Fibroblast of villous mesenchyme (primary cell): ENCODE results near the gene ZFYVE1. TPM values are rescaled to one million over a fixed set of nuclear protein-coding genes. Genes with fewer than 3 reads are reported as not detected.
A peak's percentile ranks its signal among the peaks of the same experiment; 100 is the strongest.

ENCODE experiments used
- DNase-seq: peaks from one replicate; pipeline ENCODE4 v3.0.0-alpha.2; 2010; ENCODE audit warnings: low read depth
- H3K4me3 ChIP-seq: 2 replicates; pipeline ENCODE4 v1.5.1; 2011; ENCODE audit warnings: low read depth, mild to moderate bottlenecking, low read length
- CTCF ChIP-seq: IDR thresholded peaks from 2 replicates; pipeline ENCODE4 v1.5.1; 2012; ENCODE audit warnings: low read depth, mild to moderate bottlenecking, low read length; ENCODE audit not compliant: insufficient read depth
- total RNA-seq: library from RNA; depleted of rRNA; stranded (reverse); fragments of >200 nt; gene quantifications from 2 replicates; pipeline ENCODE4 v1.2.3, GENCODE V29; 2012

ZFYVE1 gene
- total RNA-seq, 1 donor, result 21.6 TPM

- no peak for DNase-seq
- TF ChIP-seq CTCF, result no peak
- no peak overlapping the region for H3K4me3 ChIP-seq
Measured at GRCh38 chr14:72982146-72982708, 44.7 kb downstream of the ZFYVE1 start.

- no peak for TF ChIP-seq CTCF
- no peak for DNase-seq
- H3K4me3 ChIP-seq, result no peak overlapping the region
Measured at GRCh38 chr14:72980863-72981262, 46.0 kb downstream of the ZFYVE1 start.

- DNase-seq, result no peak
- no peak for TF ChIP-seq CTCF
- H3K4me3 ChIP-seq, result no peak overlapping the region
Measured at GRCh38 chr14:72978856-72979255, 48.0 kb downstream of the ZFYVE1 start.

GRCh38 chr14:72975770-72976169, 51.1 kb downstream of the ZFYVE1 start:
- no peak overlapping the region for H3K4me3 ChIP-seq
- peak; percentile 21 for TF ChIP-seq CTCF
- no peak for DNase-seq

GRCh38 chr14:72974661-72975060, 52.2 kb downstream of the ZFYVE1 start:
- DNase-seq, result no peak

GRCh38 chr14:72970824-72971434, 56.0 kb downstream of the ZFYVE1 start:
- TF ChIP-seq CTCF, result no peak
- no peak overlapping the region for H3K4me3 ChIP-seq
- no peak for DNase-seq

More at GRCh38 chr14:72974661-72975060, 52.2 kb downstream of the ZFYVE1 start:
- no peak overlapping the region for H3K4me3 ChIP-seq
- TF ChIP-seq CTCF, result no peak
